Measurements from ENCODE around the gene THSD7B.

Gene THSD7B

GRCh38 chr2:137206069-137206468, 440.7 kb downstream of the THSD7B start:
- no peak for DNase-seq

GRCh38 chr2:137207030-137207429, 441.7 kb downstream of the THSD7B start:
- no peak for DNase-seq

GRCh38 chr2:137208431-137208891, 443.1 kb downstream of the THSD7B start:
- DNase-seq = no peak

GRCh38 chr2:137210039-137210438, 444.7 kb downstream of the THSD7B start:
- no peak for DNase-seq

GRCh38 chr2:137211761-137212160, 446.4 kb downstream of the THSD7B start:
- DNase-seq = no peak

GRCh38 chr2:137220438-137220993, 455.2 kb downstream of the THSD7B start:
- DNase-seq = no peak

- DNase-seq = no peak
Measured at GRCh38 chr2:137221797-137222492, 456.6 kb downstream of the THSD7B start.

- no peak for DNase-seq
Measured at GRCh38 chr2:137223722-137224121, 458.4 kb downstream of the THSD7B start.

- no peak for DNase-seq
Measured at GRCh38 chr2:137228566-137228965, 463.2 kb downstream of the THSD7B start.

- no peak for DNase-seq
Measured at GRCh38 chr2:137229834-137230233, 464.5 kb downstream of the THSD7B start.

GRCh38 chr2:137231628-137232027, 466.3 kb downstream of the THSD7B start:
- no peak for DNase-seq

- DNase-seq = no peak
Measured at GRCh38 chr2:137232076-137232475, 466.7 kb downstream of the THSD7B start.

GRCh38 chr2:137233091-137233490, 467.7 kb downstream of the THSD7B start:
- DNase-seq = no peak

GRCh38 chr2:137237055-137237454, 471.7 kb downstream of the THSD7B start:
- DNase-seq = no peak

GRCh38 chr2:137238065-137238464, 472.7 kb downstream of the THSD7B start:
- DNase-seq = no peak

- DNase-seq = no peak
Measured at GRCh38 chr2:137249463-137250130, 484.3 kb downstream of the THSD7B start.

GRCh38 chr2:137250401-137250800, 485.1 kb downstream of the THSD7B start:
- no peak for DNase-seq

GRCh38 chr2:137251045-137251444, 485.7 kb downstream of the THSD7B start:
- no peak for DNase-seq

- DNase-seq = no peak
Measured at GRCh38 chr2:137252934-137253333, 487.6 kb downstream of the THSD7B start.

- DNase-seq = no peak
Measured at GRCh38 chr2:137254052-137254451, 488.7 kb downstream of the THSD7B start.

GRCh38 chr2:137255345-137255744, 490.0 kb downstream of the THSD7B start:
- no peak for DNase-seq

- no peak for DNase-seq
Measured at GRCh38 chr2:137255990-137256389, 490.6 kb downstream of the THSD7B start.

GRCh38 chr2:137261881-137262585, 496.7 kb downstream of the THSD7B start:
- no peak for DNase-seq

GRCh38 chr2:137262594-137262993, 497.2 kb downstream of the THSD7B start:
- no peak for DNase-seq
